Inflammatory macrophage treated with lipopolysaccharide for 4 hours (primary cell): ENCODE results near the gene MAP3K1.
"Not testable (repeated sequence)": the region's sequence is repeated elsewhere in the genome, so short reads cannot be mapped to it uniquely, and the experiment has no call there.

Experiments
- DNase-seq: peaks from one replicate; pipeline ENCODE4 v3.0.0-alpha.2; 2020

The MAP3K1 gene

GRCh38 chr5:56814963-56815657 is at the start of gene MAP3K1:
TSS of gene MAP3K1 (plus strand) at chr5:56815549. CDS start at chr5:56815574, 25 bp downstream.
- DNase-seq = peak; percentile 69

DNA sequence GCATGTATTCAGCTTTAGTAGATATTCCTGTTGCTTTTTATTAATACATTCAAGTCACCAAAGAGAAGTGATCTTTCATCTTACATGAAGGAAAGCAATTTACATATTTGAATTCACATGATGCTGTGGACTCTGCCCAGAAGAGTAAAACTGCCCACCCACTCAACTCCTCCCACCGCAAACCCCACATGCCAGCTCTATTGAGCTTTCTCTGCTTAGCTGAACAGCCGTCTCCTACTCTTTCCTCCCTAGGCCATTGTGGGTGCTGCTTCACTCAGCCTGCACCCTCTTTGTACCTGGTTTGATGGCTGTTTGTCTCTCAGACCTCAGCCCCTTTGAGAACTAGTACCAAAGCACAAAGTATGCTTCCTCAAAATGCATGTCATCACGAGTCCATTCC is 48.4 kb upstream of the MAP3K1 start:
- no peak for DNase-seq

- DNase-seq = peak; percentile 47
Measured at GRCh38 chr5:56769875-56770604, 45.3 kb upstream of the MAP3K1 start.

- no peak for DNase-seq
Measured at GRCh38 chr5:56772767-56773166, 42.6 kb upstream of the MAP3K1 start.

DNA sequence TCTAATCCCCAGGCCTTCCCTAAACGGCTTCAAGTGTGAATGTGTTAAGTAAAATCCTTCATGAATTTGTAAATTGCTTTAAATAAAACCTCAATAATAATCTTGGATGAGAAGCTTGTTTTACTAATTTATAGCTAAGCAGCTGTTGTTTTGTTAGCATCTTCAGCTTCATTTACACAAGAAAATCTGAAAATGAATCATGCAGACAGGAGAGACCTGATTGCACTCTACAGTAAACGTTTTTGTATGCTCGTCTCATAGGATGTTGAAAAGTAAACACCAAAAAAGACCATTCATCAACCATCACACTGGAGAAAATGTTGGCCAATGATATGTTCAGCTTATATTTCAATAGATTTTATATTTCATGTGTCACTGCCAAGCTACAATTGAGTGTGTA is 40.4 kb upstream of the MAP3K1 start:
- DNase-seq = no peak

- DNase-seq = not testable (repeated sequence)
Measured at GRCh38 chr5:56776212-56776846, 39.0 kb upstream of the MAP3K1 start.

DNA sequence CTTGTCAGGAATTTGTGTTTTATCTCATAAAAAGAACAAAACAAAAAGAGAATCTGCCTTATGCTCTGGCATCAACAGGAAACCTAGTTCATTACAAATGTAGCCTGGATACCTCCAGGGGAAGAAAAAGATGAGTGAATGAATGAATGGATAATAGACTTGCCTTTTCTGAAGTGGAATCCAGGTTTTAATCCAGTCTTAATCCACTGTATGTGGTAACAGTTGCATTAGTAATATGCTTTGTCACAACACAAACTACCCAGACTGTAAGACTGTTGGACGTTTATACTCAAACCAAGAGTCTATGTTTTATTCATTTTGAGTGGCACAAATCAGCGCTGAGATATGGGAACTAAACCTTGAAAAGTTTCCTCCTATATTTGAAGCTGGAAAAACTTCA is 32.1 kb upstream of the MAP3K1 start:
- no peak for DNase-seq

- DNase-seq = no peak
Measured at GRCh38 chr5:56786346-56786745, 29.0 kb upstream of the MAP3K1 start.

GRCh38 chr5:56791396-56791795 is 24.0 kb upstream of the MAP3K1 start:
- no peak for DNase-seq

DNA sequence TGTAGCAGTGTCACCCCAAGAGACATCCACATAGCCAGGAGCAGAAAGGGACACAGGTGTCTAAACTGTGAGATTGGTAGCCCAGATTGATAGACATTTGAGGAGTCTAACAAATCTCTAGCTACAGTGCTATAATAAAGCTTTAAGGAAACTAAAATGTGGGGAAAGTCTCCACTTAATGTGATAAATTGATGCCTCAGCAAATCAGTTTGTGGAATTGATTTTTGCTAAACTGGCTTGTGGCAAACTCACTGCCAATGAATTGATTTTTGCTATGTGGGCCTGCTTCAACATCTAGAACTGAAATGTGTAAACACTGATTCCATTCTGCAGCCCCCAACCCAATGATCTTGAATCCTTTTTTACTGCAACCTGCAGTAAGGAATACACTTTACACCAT is 16.8 kb upstream of the MAP3K1 start:
- no peak for DNase-seq

DNA sequence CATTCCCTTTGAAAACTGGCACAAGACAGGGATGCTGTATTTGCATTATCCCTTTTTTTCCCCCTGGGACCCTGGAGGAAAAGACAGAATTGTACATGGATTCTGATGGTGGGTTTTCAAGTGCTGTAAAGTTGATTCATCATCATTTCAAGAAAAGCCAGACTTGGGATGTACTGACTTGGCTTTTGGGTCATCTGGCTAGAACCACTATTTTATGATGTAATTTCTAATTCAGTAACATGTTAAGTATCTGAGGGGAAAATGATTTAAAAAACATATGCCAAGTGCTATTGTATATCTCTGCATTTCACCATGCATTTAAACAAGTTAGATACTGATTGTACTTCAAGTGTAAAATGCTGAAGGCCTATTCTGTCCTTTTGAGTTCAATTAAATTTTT is 15.2 kb upstream of the MAP3K1 start:
- no peak for DNase-seq

- DNase-seq = no peak
Measured at GRCh38 chr5:56801256-56801655, 14.1 kb upstream of the MAP3K1 start.

- no peak for DNase-seq
Measured at GRCh38 chr5:56802205-56802604, 13.1 kb upstream of the MAP3K1 start.

DNA sequence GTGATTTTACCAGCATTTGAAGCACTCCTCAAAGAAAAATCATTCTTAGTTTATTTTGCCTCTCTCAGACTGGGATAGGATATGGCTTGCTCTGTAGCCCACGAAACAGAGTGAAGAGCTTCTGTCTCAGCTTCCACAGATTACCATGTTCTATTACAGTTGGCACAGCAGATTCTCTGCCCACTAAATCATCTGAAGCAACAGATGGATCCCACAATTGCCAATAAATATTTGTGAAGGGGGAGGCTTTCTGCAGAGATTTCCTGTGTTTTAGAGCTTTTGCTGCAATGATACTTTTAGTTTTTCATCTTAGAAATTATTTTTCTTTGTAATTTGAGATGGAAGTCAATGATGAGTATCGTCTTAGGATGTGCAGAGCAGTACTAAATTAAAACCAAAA is 12.3 kb upstream of the MAP3K1 start:
- DNase-seq = no peak

- DNase-seq = no peak
Measured at GRCh38 chr5:56803894-56804293, 11.5 kb upstream of the MAP3K1 start.

DNA sequence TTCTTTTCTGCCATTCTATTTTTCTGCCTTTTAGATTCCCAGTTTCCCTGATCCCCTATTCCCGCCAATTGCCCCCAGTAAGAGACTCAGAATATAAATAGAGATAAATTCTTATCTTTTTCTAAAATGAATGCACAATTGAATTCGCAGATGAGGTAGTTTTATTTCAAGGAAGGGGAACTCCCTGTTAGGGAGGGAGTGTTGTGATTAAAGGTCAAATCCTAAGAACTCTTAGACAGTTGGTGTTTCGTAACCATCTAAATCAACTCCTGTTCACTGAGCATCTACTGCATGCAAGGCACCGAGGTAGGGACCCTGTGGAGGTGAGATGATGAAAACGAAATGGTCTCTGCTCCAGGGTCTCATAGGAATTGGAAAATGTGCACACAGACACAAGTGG is 7.7 kb upstream of the MAP3K1 start:
- DNase-seq = peak; percentile 65

GRCh38 chr5:56808211-56808610 is 7.1 kb upstream of the MAP3K1 start:
- no peak for DNase-seq

GRCh38 chr5:56810826-56811225 is 4.5 kb upstream of the MAP3K1 start:
- no peak for DNase-seq

DNA sequence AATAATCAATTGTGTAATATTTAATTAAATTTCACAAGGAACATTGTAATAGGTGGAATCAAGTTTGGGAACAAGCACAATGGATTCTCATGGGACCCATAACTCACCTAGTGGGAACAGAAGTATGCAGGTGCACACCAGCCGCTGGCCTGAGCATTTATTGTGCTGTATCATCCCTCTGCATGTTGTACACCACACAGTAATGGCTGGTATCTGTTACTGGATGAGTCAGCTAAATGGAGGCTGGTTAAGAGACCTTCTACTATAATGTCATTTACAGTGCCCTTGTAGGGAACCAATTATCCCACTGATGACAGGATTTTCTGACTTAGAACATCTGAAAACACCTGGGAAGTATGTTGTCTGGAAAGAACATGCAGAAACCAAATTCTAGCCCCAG is 3.2 kb upstream of the MAP3K1 start:
- DNase-seq = no peak

DNA sequence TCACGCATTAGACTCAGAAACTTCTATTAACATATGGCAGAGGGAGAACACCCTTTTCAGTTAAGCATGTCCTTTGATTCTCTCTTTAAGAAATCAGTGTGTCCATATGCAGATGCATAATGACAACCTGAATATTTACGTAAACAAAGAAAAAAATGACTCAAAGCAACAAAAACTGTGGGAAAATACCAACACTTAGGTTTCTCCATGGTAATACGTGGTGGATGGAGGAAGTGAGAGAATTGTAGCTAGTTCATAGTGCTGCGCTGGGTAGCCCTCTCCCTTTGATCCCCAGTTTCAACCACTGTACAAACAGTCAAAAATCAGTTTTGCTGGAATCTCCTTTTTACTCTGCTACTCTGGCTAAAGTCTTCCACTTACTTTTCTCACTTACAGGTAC is 2.0 kb upstream of the MAP3K1 start:
- peak; percentile 84 for DNase-seq

GRCh38 chr5:56814361-56814962 is 887 bp upstream of the MAP3K1 start:
- DNase-seq = peak; percentile 62

GRCh38 chr5:56815658-56816545 is 553 bp downstream of the MAP3K1 start:
- peak; percentile 74 for DNase-seq
